Stimulated activated CD8-positive, alpha-beta memory T cell treated with anti-CD3 and anti-CD28 coated beads, Interleukin-15, amount 100 ng/mL, for 4 hours (primary cell): ENCODE results near the gene MCAM.

ENCODE experiments used
- DNase-seq, 2 donors: peaks; one replicate each; pipeline ENCODE4 v3.0.0-alpha.2; 2020; ENCODE audit warnings: low read depth in 2 of 2

The MCAM gene

GRCh38 chr11:119266063-119266462 is 50.9 kb downstream of the MCAM start:
- no peak for DNase-seq

DNA sequence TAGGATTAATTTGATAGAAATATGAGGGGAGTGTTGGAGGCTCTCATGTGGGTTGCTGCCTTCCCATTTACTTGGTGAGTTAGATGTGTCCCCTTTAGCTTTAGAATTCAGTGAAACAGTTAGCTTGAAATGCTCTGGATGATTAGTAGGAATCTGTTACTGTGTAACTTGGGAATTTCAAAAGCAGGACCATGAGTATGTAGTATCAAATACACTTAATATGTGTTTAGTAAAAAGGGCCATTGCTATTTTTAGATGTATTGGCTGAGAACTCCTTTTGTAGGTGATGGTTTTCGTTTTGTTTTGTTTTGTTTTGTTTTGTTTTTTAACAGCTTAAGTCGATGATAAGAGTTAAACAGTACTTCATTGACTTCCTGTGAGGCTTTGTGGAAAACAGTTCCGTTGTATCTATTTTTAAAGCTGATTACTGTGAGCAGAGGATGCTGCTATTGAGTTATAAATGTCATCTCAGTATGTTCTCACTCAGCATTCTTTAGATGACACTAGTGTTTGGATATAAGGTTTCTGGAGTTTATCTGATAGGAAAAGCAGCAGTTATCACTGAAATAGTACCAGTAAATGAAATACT is 53.5 kb downstream of the MCAM start:
- no peak for DNase-seq

DNA sequence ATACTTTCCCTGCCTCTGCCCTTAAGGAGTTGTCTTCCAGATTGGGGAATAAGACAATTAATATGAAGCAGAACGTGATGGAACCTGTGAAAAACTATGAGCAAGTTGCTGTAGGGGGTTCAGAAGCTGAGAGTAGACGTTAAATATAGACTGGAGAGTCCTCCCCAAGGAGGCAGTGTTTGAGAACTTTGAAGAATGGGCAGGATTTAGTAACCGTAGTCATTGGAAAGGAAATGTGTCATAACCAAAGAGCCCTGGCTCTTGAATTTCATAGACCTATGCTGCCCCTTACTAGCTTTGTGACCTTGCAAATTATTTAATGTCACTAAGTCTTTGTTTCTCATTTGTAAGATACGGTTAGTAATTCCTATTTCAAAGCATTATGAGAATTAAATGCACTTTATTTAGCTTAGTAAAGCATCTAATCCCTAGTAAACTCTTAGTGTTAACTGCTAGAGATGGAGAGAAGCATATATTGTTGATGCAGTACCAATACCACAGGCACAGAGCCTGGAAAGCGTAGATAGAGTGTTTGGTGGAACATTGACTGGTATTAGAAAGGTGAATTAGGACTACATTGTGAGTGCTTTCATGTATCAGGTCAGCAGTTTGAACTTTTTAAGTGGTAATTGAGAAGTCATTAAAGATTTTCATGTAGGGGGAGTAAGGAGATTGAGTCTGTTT is 54.1 kb downstream of the MCAM start:
- DNase-seq = no peak

DNA sequence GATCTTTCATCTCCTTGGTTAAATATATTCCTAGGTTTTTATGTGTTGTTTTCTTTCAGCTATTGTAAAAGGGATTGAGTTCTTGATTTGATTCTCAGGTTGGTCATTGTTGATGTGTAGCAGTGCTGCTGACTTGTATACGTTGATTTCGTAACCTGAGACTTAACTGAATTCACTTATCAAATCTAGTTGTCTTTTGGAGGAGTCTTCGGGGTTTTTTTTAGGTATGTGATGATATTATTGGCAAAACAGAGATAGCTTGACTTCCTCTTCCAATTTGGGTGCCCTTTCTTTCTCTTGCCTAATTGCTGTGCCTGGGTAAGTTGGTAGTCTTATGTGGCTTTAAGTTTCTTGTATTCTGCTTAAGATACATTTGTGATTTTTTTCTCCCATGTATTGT is 57.9 kb downstream of the MCAM start:
- DNase-seq = no peak
